HG02884 (cell line): Measurements from ENCODE around the gene PPA2.
A peak's percentile ranks its signal among the peaks of the same experiment; 100 is the strongest.

Experiments used
- ATAC-seq: cut with Tn5 transposase; IDR thresholded peaks from one replicate; pipeline ENCODE4 v1.9.1; 2021; ENCODE audit warnings: mild to moderate bottlenecking, moderate library complexity; ENCODE audit not compliant: unreplicated experiment

Gene PPA2

DNA sequence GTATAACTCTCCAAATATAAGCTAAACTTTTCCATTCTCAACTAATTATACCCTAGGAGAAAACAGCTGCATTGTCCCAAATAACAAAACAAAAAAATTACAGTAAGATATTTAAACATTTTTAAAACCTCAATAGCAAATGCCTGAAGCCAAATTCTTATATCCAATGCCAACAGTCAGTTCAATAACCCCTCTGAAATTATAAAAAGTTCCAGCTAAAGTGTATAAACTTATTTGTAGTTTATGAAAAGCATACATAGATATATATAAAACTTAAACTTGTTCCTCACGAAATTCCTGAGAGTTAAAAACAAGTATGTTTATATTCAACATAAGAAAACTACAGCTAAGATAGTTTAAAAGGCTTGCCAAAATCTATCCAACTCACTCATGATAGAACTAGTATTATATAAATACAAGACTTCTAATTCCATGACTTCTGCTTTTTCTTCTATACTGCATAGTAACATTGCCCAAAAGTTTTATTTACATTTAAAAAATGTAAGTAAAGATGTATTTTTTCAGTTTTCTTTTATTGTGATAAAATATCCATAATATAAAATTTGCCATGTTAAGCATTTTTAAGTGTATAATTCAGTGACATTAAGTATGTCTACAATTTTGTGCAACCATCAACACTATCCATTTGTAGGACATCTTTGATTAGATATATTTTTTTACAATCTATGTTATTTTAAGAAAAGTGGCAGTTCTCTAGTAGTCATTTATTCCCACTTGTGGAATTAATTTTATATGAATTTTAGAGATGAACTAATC, 72.8 kb downstream of the PPA2 start:
- no peak for ATAC-seq

DNA sequence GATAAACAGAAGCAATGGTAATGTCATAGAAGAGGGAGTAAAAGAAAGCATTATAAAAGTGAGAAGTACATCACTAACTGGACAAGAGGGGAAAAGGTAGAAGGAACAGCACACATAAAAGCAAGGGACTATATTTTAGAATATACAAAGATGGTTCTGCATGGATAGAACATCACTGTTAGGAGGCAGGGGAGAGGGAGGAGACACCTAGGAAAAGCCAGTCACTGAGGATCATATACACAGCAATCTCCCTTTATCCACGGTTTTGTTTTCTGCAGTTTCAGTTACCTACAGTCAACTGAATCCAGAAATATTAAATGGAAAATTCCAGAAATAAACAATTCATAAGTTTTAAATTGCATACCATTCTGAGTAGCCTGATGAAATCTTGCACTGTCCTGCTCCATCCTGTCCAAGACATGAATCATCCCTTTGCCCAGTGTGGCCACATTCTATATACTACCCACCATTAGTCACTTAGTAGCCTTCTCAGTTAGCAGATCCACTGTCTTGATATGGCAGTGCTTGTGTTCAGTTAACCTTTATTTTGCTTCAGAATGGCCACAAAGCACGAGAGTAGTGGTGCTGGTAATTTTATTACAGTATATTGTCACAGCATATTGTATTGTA, 74.2 kb downstream of the PPA2 start:
- no peak for ATAC-seq

DNA sequence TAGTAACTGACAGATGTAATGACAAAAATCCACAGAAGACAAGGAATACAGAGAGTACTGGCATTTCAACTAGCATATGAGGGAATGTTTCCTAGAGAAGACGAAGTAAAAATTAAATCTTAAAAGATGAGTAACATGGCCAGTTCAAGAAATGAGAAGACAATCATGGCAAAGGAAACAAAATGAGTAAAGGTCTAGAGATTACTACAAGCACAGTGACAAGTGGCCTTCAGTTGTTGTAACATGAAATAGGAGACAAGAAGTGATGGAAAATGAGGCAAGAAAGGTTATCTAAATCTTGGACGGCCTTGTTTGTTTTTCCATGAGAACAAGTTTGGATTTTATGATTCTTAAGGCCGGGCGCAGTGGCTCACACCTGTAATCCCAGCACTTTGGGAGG, 81.0 kb downstream of the PPA2 start:
- no peak for ATAC-seq

DNA sequence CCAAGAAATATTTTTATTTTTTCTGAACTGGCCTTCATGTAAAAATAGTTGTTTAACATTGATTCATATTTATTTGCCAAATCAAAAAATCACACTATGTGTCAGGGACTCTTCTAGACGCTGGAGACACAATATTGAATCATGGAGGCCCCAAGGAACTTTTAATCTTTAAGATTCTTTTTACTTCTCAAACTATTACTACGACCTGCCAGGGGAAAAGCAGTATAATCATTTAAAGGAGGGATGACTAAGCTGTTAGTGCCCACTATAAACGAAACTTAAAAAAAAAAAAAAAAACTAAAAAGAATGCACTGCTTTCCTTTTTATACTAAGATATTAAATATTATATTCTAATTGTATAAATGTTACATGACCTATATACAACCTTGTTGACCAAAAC, 84.7 kb downstream of the PPA2 start:
- ATAC-seq: no peak

DNA sequence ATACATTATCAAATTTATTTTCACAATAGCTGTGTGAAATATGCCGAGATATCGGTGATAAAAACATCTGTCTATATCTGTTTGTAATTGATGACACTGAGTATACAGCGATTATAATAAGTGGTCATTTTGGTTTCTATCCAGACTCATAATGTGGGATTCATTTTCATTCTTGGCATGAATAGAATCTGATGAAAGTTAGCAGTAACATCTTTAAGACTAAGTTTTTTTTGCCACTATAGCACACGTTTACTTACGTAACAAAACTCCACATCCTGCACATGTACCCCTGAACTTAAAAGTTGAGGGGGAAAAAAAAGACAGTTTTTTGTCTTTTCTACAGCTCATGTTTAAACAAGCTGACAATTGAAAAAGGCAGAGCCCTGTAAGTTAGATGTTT, 86.4 kb downstream of the PPA2 start:
- no peak for ATAC-seq

DNA sequence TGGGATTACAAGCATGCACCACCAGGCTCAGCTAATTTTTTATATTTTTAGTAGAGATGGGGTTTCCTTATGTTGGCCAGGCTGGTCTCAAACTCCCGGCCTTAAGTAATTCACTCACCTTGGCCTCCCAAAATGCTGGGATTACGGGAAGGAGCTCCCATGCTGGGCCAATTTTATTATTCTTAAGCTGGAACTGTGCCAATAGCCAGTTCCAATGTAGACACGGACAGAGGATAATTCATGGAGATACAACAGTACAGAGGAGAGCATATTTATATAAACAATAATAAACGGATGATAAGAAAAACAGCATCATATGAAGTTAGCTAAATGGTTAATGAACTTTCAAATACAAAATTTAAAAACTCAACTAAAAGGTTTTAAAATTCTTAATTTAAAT, 87.8 kb downstream of the PPA2 start:
- ATAC-seq: no peak

DNA sequence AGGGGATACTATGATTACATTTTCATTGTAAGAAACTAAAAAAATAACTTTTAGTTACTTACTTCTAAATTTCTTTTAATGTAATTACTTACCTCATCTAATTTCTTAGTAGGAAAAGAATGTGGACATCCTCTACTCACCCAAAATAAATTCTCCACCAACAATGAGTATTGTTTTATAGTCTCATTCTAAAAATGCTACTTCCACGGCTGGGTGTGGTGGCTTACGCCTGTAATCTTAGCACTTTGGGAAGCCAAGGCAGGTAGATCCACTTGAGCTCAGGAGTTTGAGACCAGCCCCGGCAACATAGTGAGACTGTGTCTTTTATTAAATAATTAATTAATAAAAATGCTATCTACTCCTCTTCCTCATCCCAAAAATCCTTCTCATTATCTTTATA, 99.8 kb downstream of the PPA2 start:
- no peak for ATAC-seq

DNA sequence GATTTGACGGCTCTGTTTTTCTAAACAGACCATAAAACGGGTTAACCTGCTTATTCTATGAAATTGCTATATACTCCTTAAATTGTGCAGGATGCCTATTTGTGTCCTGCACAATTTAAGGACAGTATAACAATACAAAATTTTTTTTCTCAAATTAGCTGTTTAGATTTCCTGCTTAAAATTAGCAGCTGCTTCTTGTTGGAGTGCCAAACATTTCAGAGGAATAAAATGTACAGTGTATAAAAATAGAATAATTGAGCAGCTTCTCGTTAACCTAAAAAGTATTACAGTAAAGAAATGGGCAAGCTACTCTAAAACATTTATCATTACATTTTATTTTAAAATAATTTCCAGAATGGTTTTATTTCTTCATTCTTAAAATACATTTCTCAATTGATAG, 100.5 kb downstream of the PPA2 start:
- ATAC-seq: no peak

DNA sequence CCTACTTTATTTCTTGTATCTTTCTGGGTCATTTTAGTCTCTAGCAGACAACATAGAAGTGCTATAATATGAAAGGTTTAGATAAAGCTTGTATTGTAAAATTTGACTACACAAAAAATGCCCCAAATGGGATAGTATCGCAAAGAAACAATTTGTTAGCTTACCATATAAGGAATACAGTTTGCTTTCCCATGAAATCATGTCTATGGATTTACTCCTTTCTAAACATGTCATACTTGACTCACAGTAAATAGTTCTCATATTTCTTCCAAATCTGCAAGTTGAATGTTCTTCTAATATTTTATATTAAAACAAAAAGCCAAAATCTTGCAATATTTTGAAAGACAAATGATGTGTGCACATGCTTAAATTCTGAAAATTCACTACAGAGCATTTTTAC, 103.9 kb downstream of the PPA2 start:
- no peak for ATAC-seq

DNA sequence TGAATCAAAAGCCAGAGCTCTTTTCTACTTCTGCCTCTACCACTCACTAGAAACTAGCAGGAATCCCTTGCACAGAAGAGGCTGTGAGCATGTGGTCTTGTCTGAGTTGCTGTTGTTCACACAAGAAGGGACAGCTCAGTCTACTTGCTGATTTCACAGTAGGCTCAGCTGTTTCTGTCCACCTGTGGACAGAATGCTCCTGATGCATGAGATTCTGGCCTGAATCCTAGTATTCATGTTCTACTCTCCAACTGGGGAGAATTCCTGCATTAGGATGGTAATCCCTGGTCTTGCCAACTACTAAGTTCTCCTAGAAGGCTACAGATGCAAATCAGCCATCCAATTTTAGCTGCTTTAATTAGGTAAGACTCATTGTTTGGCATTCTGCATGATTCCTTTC, 112.8 kb downstream of the PPA2 start:
- ATAC-seq: no peak

DNA sequence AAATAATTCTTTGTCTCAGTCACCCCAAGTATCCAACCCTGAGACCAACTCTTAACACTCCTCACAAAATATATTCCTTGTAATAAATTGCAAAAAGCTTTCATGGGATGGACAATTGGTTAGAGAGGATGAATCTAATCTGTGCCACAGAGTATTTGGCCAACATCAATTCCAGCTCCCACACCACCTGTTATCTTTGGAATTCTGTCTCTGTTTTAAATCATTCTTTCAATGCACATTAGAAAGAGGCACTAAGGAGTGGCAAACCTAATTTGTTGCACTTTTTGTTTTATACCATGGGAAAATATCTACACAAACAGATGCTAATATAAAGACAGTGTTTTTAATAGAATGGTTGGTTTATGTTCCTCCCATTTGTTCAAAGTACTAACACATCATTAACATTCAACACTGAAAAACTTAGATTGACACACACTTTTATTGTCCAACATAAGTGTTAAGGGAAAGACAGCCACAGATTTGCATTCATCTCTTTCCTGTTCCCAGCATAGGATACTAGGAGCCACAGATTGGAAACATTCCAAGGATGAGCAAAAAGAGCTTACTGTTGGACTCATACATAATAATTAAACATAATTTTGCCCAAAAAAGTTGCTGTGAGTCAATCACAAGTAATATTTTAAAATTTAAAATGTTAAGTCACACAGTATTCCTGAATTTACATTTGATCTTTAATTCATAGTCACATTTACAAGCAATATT, 116.4 kb downstream of the PPA2 start:
- no peak for ATAC-seq

DNA sequence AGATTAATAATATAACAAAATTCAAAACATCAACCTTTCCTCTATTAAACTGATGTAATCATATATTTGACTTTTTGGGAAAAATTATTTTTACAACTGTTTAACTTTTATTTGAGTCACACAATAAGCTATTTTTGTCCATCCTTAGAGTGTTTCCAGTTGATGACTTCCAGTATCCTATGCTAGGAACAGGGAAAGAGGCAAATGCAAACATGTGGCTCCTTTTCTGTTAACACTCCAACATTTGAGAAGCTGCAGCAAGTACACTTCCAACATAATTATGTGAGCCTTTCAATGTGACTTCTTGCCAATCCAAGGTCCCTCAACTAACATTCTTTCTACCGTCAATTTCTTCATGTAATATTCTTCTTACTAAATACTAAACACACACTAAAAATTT, 117.7 kb downstream of the PPA2 start:
- ATAC-seq: no peak

DNA sequence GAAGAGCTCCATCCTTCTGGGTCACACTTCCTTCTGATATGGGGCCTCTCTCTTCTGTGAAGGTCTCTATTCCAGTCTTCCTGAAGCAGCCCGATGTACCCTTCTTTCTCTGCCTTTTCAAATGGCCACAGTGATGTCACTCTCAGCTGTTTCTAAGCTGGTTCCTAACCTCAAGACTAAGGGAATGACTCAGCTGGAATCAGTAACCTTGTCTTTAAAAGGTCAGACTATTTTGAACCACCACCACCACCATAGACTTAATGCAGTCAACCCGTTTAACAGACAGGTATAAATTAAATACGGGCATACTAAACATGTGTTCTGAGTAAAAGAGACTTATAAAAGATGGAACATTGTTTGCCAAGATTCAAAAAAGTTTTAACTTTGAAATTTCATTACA, 121.0 kb downstream of the PPA2 start:
- peak; percentile 73 for ATAC-seq

DNA sequence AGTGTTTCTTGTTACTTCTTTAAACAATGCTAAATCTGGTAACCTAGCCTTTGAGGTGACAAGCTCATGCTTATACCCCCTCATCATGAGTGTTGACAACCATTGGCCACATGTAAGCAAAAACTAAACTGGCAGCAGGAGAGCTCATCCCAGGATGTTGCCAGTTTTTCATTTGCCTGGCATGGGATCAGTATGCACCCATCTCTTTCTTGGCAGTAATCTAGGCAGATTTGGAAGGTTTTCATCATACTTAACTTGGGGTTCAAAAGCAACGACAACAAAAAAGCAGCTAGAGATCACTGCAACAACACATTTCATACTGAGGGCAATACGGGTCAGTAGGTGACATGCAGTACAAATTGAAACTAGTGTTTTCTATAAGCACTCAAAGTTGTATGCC, 122.0 kb downstream of the PPA2 start:
- no peak for ATAC-seq

DNA sequence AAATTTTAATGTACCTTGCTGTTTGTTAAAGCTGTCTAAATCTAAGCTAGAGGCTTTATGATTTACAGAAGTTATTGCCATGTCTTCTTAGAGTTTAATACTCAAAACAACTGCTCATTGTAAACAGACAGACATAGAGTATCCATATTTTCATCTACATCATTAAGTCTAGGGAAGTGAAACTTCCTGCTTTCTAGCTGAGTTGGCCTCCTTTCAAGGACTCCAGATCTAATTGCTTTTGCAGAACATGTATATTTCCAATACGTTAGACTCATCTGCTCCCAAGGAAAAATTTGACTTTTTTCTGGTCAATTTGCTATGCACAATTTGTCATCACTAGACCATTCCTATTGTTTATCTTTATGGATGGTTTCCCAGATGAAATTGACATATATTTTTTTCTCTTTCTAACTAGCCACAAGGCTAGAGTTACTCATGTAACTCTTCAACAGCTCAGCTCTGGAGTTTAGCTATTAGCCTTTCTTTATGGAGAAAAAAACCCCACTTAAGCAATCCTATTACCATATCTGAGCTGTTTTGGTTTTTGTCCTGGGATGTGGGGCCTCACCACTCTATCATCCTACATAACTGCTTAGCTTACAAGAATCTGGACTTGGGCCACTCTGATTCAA, 122.9 kb downstream of the PPA2 start:
- ATAC-seq: no peak

DNA sequence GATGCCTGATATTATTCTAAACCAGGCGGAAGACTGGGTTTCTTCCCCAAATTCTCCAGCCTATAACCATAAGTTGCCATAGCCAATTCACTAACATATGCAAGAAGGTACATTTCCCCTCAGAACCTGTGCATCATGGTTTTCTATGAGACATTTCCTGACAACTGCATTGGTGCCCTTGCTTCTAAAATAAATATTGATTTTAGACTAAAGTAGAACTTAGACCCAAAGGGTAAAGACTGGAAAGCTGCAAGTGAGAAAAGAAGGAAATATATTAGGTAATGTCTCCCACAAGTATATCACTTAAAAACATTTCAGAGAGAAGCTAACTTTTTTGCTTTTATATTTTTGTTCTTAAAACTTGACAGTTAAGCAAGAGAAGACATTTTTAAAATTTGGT, 125.1 kb downstream of the PPA2 start:
- no peak for ATAC-seq

DNA sequence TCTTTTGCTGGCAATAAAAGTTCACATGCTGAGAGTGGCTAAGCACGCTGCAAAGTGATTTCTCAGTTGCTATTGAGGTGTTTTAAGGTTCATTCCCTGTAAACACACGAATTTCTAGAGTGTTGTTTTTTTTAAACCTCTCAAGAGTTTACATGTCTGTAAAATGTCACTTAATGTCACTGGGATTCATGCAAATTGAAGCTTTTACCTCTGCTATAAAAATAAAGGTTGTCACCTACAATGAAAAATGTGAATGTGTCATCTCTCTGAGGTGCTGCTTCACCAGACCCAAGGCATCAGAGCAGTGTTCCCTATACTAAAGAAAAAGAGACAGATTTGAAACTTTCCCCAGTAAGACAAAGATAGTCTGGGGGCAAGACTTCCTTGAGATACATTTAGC, 127.0 kb downstream of the PPA2 start:
- ATAC-seq: no peak

DNA sequence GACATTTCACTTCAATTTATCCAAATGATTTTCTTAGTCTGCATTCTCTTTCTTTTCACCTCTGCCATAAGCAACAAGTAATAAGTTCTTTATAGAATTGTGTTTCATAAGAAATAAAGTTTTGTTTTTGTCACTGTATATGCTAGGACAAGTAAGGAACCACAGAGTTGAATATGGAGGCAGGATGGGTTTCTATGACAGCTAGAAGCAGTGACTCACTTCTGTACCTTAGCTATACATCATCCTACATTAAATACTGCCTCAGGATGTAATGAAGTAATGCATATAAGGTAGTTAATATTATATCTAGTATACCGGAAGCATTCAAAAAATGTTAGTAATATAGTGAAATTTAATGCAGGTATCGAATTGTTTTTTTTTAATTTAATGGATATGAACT, 128.0 kb downstream of the PPA2 start:
- ATAC-seq: no peak

DNA sequence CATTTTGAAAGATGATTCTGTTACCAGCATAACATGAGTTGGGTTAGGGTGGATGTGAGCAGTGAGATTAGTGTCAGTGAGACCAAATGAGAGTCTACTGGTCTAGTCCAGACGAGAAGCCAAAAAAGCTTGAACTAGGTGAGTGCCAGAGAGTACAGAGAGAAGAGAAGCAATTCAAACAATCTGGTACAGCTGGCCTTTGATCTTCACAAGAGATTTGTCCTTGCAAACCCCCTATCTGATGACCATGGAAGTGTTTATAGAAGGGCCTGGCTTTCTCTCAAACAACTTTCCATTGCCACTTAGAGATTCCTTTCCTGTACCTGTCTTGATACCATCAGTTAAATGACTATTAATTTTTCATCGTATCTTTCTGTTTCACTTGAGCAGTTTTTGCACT, 128.5 kb downstream of the PPA2 start:
- ATAC-seq: no peak

DNA sequence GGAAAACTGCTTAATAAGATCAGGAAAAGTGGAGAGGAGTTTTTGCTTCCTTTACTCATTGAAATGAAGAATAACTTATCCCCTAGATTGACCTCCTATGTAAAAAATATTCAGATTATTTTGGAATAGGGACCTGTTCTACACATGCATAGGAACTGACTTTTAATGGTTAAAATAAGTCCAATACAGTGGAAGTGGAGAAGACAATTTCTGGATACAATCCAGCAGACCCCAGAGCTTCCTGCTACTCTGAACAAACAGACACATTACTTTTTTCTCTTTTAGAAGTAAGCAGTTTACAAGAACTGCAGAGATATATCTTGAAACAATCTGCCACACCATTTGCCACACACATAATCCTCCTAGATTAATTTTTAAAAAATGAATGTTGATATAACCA, 129.7 kb downstream of the PPA2 start:
- no peak for ATAC-seq

DNA sequence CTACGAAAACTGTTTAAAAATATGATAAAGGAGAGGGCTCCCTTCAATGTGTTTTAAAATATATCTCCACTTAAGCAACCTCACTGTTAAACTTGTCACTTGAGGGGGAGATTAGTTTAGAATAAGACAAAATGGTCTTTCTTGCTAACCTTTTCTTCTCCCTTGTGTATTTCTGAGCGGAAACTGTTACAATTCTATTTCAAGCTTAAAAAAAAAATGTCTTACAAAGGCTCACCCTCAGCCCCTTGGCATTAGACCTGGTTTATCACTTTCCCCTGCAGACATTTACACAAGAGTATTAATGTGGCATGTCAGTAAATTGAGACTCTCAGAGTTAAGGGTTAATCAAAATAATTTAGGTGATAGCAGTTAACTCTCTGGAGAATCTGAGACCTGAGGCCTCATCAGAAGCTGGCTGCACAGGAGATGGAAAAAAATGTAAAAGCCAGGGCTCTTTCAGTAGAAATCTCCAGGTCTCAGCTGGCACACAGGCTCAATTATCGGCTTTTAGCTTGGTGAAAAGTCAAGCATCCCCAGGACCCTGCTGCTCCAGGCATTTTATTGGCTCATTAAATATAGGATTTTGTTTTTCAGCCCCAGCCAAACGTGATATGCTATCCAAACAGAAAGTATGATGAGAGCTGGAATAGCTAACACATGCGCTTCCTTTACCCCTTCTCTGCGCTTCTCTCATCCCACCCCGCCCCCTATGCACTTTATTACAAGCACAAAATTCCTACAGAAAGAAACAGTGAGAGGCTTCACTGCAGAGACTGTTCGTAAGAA, 130.5 kb downstream of the PPA2 start:
- ATAC-seq: no peak
